Heart right ventricle (tissue), 16 donors: ENCODE results near the gene PPP1R16B. TPM values are rescaled to one million over a fixed set of nuclear protein-coding genes. Genes with fewer than 3 reads are reported as not detected.
A peak's percentile ranks its signal among the peaks of the same experiment; 100 is the strongest.

Source experiments
- ATAC-seq, 8 donors: fragments of 200-7000 bp; cut with Tn5 transposase; one replicate each; pipeline ENCODE4 v1.9.1; 2020; ENCODE audit warnings: mild to moderate bottlenecking in 8 of 8, moderate library complexity in 8 of 8, moderate number of reproducible peaks in 1 of 8
- DNase-seq, 2 donors: peaks; one replicate each; pipeline ENCODE4 v3.0.0-alpha.2; 2020
- H3K27ac ChIP-seq, 10 donors: fragments of 200-600 bp; sonication (generic) in 2 of 10; one replicate each; pipeline versions ENCODE4 v1.5.0 to v1.8.0; 2020 to 2022; ENCODE audit warnings: mild to moderate bottlenecking in 3 of 10
- H3K27me3 ChIP-seq, 7 donors: fragments of 200-600 bp; one replicate each; pipeline ENCODE4 v1.8.0; 2021 to 2022; ENCODE audit warnings: mild to moderate bottlenecking in 2 of 7
- H3K36me3 ChIP-seq, 9 donors: fragments of 200-600 bp; sonication (generic) in 1 of 9; one replicate each; pipeline versions ENCODE4 v1.5.0 to v1.8.0; 2020 to 2022; ENCODE audit warnings: mild to moderate bottlenecking in 2 of 9
- H3K4me1 ChIP-seq, 9 donors: fragments of 200-600 bp; sonication (generic) in 1 of 9; one replicate each; pipeline versions ENCODE4 v1.5.0 to v1.8.0; 2020 to 2022; ENCODE audit warnings: mild to moderate bottlenecking in 4 of 9
- H3K4me3 ChIP-seq, 10 donors: fragments of 200-600 bp; sonication (generic) in 2 of 10; one replicate each; pipeline versions ENCODE4 v1.5.0 to v1.8.0; 2020 to 2022; ENCODE audit warnings: mild to moderate bottlenecking in 7 of 10, moderate library complexity in 2 of 10
- H3K9me3 ChIP-seq, 11 donors: fragments of 200-600 bp in 10 of 11; sonication (generic) in 2 of 11; one replicate each; pipeline versions ENCODE4 v1.5.0 to v1.8.0; 2013 to 2022; ENCODE audit warnings: mild to moderate bottlenecking in 2 of 11, control low read depth in 1 of 11, moderate library complexity in 1 of 11
- CTCF ChIP-seq, 9 donors: fragments of 200-600 bp; sonication (generic) in 2 of 9; IDR thresholded peaks; one replicate each; pipeline versions ENCODE4 v1.5.0 to v1.8.0; 2021 to 2022; ENCODE audit warnings: antibody characterized with exemption in 9 of 9, mild to moderate bottlenecking in 5 of 9, moderate library complexity in 1 of 9
- WGBS, 2 donors: extraction: QIAGEN DNeasy Blood & Tissue Kit; methylation state at CpG; one replicate each; pipeline ENCODE4 v1.1.7; 2013; ENCODE audit warnings: inconsistent platforms in 1 of 2; 5-methylcytosine and 5-hydroxymethylcytosine counted together
- intact Hi-C, 10 donors: fragments of 100-400 bp; cut with DNase I; formaldehyde crosslinking; loops; one replicate each; pipeline versions ENCODE4 v1.11.1 to v1.14.2; 2022
- polyA plus RNA-seq, 2 donors: library from polyadenylated mRNA; stranded (reverse); fragments of 200-250 nt; gene quantifications; one replicate each; pipeline ENCODE4 v1.2.3, GENCODE V29; 2013
- total RNA-seq, 10 donors: library from RNA; stranded (reverse); fragmentation: NEBNext Ultra II Directional in 3 of 10; extraction: Animal tissue kit (Norgen Biotek cat#: 25700) in 3 of 10; gene quantifications; one replicate each; pipeline versions ENCODE4 v1.2.1 to v1.2.4, GENCODE V29; 2021 to 2023
- donor health status: Arrhythmogenic right ventricular cardiomyopathy.
- donor health status: ischemic (EF 13 %, LVEDD 7.1; RV severe dilation, severe dysfunction).
- donor health status: healthy with polysubstance abuse.
- donor health status: DM: no; HTN: yes; CAD: no.
- donor health status: DM: no; HTN: no; CAD: no.
- donor health status: ischemic (EF 25% LVEDD 6.9; RV normal size, moderate dysfunction).
- donor health status: ischemic (EF 25% LVEDD 5.7; RV mildly dilated, moderate dysfunction).
- donor health status: healthy.
- donor health status: DM: yes; HTN: yes; CAD: no.
- donor health status: Ischemic cardiomyopathy.
- donor health status: ischemic (EF 35%, LVEDD 5.7; RV mildly dilated, moderate dysfunction).
- donor health status: nonischemic (EF 11% LVEDD 7.7; RV severe dilation, severe dysfunction).
- donor health status: DM: yes; HTN: yes; CAD: no.
- donor health status: PGD.
- donor health status: ischemic (EF 29% LVEDD 5.4; RV normal size, mild dysfunction).
- donor health status: nonischemic (EF 23%, LVEDD 6.1; RV moderate dilation, normal function).

The PPP1R16B gene
- total and polyA plus RNA-seq, 12 donors, result 2.5 to 13.8 (median 5.8) TPM

- no peaks in the 10 kb centered on the region for H3K36me3 ChIP-seq
- DNase-seq, result peak in 1 of 2 donors; percentile 30
- TF ChIP-seq CTCF (IDR thresholded peaks at IDR 0.05), result no peak
- WGBS, 2 donors, result 21 to 28% methylated on average over 9 of the region's 9 CpGs
- H3K4me1 ChIP-seq, result peaks cover 3 to 76% (median 42%) of the 10 kb centered on the region in 9 donors
- H3K27me3 ChIP-seq, result peaks cover 0 to 37% (median 12%) of the 10 kb centered on the region in 7 donors
- no peaks in the 10 kb centered on the region for H3K9me3 ChIP-seq
- peak in 1 of 8 donors; percentile 23 for ATAC-seq
- no peak overlapping the region for H3K27ac ChIP-seq
- intact Hi-C loops, result loop anchor here in 2 of 10 donors (5.0 to 10.0 kb wide), 2 partner anchors 72 to 74 kb away; partner anchors contain the start of gene PPP1R16B (in 2 of the 2)
- H3K4me3 ChIP-seq, result no peak overlapping the region
These were observed 73.4 kb downstream of the PPP1R16B start for GRCh38 chr20:38878866-38879265.

GRCh38 chr20:38880952-38881735 is 75.6 kb downstream of the PPP1R16B start:
- intact Hi-C loops, result loop anchor here in 1 of 10 donors (5.0 kb wide), 1 partner anchor 54 kb away; no protein-coding TSS in a partner anchor
- no peak for ATAC-seq
- Histone ChIP-seq H3K27me3 (peaks cover 0 to 34% (median 12%) of the 10 kb centered on the region in 7 donors), H3K9me3 (no peaks in the 10 kb centered on the region), H3K27ac (no peak overlapping the region), H3K4me3 (no peak overlapping the region), H3K4me1 (peaks cover 3 to 66% (median 24%) of the 10 kb centered on the region in 9 donors), H3K36me3 (no peaks in the 10 kb centered on the region)
- DNase-seq, result no peak
- 67 to 68% methylated on average over 14 of the region's 14 CpGs for WGBS, 2 donors
- TF ChIP-seq CTCF (IDR thresholded peaks at IDR 0.05), result no peak

GRCh38 chr20:38881806-38882440 is 76.4 kb downstream of the PPP1R16B start:
- Histone ChIP-seq H3K27me3 (peaks cover 0 to 34% (median 12%) of the 10 kb centered on the region in 7 donors), H3K36me3 (no peaks in the 10 kb centered on the region), H3K4me3 (no peak overlapping the region), H3K27ac (no peak overlapping the region), H3K4me1 (peaks cover 0 to 63% (median 16%) of the 10 kb centered on the region in 9 donors), H3K9me3 (no peaks in the 10 kb centered on the region)
- WGBS, 2 donors, result 93 to 96% methylated on average over 4 of the region's 4 CpGs
- no peak for TF ChIP-seq CTCF (IDR thresholded peaks at IDR 0.05)
- ATAC-seq, result no peak
- intact Hi-C loops, result loop anchor here in 1 of 10 donors (5.0 kb wide), 1 partner anchor 55 kb away; no protein-coding TSS in a partner anchor
- no peak for DNase-seq

- peaks cover 0 to 57% (median 15%) of the 10 kb centered on the region in 9 donors for H3K4me1 ChIP-seq
- H3K27ac ChIP-seq, result no peak overlapping the region
- ATAC-seq, result no peak
- no peaks in the 10 kb centered on the region for H3K9me3 ChIP-seq
- TF ChIP-seq CTCF (IDR thresholded peaks at IDR 0.05), result no peak
- H3K4me3 ChIP-seq, result no peak overlapping the region
- H3K27me3 ChIP-seq, result peaks cover 0 to 29% (median 12%) of the 10 kb centered on the region in 7 donors
- DNase-seq, result no peak
- intact Hi-C loops, result loop anchor here in 1 of 10 donors (5.0 kb wide), 1 partner anchor 55 kb away; no protein-coding TSS in a partner anchor
- H3K36me3 ChIP-seq, result no peaks in the 10 kb centered on the region
- WGBS, 2 donors, result 79 to 82% methylated on average over 2 of the region's 2 CpGs
These were observed 77.1 kb downstream of the PPP1R16B start for GRCh38 chr20:38882600-38882999.
